Inflammatory macrophage (primary cell): Measurements from ENCODE around the gene TAF4.

Experiments used
- DNase-seq, 2 donors: peaks; one replicate each; pipeline ENCODE4 v3.0.0-alpha.2; 2020 to 2022

The TAF4 gene

DNA sequence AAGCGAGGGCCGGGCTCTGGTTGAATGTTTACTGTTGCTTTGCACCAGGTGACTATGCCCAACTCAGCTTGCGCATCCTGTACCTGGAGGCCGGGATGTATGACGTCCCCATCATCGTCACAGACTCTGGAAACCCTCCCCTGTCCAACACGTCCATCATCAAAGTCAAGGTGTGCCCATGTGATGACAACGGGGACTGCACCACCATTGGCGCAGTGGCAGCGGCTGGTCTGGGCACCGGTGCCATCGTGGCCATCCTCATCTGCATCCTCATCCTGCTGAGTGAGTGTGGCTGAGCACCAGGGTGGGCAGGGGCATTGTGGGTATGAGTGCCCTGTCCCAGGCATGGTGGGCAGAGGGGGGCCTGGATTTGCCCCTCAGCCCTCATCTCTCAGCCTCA, 136.1 kb downstream of the TAF4 start:
- no peak for DNase-seq

DNA sequence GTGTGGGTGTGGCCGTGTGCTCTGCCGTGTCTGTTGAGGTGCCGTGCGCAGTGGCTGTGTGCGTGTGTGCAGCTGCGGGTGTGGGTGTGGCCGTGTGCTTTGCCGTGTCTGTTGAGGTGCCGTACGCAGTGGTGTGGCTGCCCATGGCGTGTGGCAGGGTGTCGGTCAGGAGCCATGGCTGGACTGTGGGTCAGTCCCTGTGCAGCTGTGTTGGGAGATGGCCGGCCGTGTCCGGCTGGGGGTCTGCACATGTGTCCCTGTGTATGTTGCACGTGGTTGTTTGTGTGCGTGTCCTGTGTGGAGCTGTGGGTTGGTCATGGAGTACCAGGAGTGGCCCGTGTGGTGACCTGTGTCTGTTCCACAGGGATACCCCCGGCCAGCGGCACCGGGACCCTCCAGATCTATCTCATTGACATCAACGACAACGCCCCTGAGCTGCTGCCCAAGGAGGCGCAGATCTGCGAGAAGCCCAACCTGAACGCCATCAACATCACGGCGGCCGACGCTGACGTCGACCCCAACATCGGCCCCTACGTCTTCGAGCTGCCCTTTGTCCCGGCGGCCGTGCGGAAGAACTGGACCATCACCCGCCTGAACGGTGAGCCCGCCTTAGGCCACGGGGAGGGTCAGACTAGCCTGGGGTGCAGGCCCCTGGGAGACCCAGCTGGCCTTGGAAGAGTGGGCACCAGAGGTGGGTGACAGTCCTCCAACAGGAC, 137.7 kb downstream of the TAF4 start:
- no peak for DNase-seq

DNA sequence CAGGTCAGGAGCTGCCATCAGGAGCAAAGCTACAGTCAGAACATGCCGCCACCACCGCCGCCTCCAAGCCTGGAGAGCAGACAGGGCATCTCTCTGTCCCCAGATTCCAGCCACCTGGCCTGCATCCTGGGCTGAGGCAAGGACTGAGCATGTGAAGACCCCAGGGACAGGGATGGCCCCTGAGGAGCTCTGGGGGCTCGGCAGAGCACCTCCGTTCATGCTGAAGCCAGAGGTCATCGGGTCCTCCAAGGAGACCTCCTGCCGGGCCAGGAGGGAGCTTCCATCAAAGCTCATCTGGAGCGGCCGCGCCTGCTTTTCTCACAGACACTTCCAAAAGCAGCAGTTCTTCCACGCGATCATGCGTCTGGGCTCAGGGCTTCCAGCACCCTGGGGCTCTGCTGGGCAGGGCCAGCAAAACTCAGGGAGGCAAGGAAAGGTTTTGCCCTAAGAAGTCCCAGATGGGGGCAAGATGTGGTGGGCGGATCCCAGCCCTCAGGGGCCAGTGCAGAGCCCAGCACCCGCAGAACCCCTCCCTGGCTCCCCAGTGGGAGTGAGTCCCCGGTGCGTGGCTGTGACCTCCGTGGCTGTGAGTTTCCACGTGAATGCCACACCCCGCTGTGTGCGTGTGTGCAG, 138.4 kb downstream of the TAF4 start:
- no peak for DNase-seq

- DNase-seq: no peak
These were observed 138.9 kb downstream of the TAF4 start for GRCh38 chr20:61926796-61927192.

DNA sequence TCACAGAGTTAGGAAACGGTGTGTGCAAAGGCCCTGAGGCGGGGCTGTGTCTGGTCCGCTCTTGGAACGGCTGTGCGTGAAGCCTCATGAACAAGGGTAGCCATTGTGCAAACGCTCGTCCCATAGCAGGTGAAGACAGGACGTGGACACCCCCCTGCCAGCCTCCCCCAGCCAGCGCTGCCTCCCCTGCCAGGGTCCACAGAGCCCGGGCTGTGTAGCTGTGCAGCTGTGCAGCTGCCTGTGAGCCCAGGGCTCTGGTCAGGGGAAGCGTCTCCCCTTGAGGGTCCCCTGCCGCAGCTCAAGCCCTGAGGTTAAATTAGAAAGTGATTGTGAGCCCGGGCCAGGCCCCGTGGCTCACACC, 139.4 kb downstream of the TAF4 start:
- DNase-seq: no peak

- DNase-seq: no peak
These were observed 140.0 kb downstream of the TAF4 start for GRCh38 chr20:61925555-61926252.

DNA sequence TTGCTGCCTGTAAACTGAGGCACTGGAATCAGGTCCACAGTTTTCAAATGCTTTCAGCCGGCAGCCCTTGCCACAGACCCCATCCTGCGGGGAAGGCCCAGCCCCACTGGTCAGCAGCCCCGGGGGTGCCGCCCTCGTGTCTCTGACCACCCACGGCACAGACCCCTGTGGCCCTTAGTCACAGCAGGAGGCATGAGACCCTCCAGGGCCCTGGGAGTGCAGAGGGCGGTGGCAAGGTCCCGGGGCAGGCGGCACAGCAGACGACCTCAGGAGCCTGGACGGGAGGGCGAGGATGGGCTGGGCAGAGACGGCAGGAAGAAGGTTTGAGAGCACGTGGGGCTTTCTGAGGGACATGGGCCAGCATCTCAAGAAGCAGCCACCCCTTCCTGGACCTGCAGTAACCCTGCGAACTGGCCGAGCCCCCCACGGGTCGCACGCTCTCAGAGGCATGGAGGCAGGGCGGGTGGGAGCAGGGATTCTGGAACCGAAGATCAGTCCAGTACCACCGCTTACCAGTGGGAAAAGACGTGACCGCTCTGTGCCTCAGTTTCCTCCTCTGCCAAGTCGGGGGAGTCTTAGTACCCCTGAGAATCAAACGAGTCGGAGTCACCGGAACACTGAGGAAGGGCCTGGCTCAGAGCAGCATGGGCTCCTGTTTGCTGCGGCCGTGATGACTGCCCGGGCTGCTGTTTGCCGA, 140.7 kb downstream of the TAF4 start:
- no peak for DNase-seq
